Activated naive CD4-positive, alpha-beta T cell treated with anti-CD3 and anti-CD28 coated beads, Interleukin-2, amount 10 ng/mL, durations not matched to agents 7 days and 5 days (primary cell): ENCODE results near the gene CEP120.
"Not testable (repeated sequence)": the region's sequence is repeated elsewhere in the genome, so short reads cannot be mapped to it uniquely, and the experiment has no call there.

Source experiments
- CTCF ChIA-PET: fragments of 350-600 bp; sonication (Branson Sonifier 250); formaldehyde crosslinking; loops from one replicate; lab custom pipeline; 2021; ENCODE audit warnings: antibody characterized with exemption; lab: Charles Lee
- DNase-seq: peaks from one replicate; pipeline ENCODE4 v3.0.0-alpha.2; 2020
- H3K27ac Mint-ChIP-seq: one replicate; pipeline ENCODE4 v1.8.0; 2021; ENCODE audit warnings: mild to moderate bottlenecking, moderate library complexity, mixed read lengths
- H3K27me3 Mint-ChIP-seq: one replicate; pipeline ENCODE4 v1.8.0; 2021; ENCODE audit warnings: mild to moderate bottlenecking, mixed read lengths
- H3K36me3 Mint-ChIP-seq: one replicate; pipeline ENCODE4 v1.8.0; 2021; ENCODE audit warnings: mixed read lengths
- H3K4me1 Mint-ChIP-seq: one replicate; pipeline ENCODE4 v1.8.0; 2021; ENCODE audit warnings: mixed read lengths
- H3K4me3 Mint-ChIP-seq: one replicate; pipeline ENCODE4 v1.8.0; 2021; ENCODE audit warnings: mild to moderate bottlenecking, moderate library complexity, mixed read lengths
- H3K9me3 Mint-ChIP-seq: one replicate; pipeline ENCODE4 v1.8.0; 2021; ENCODE audit warnings: mixed read lengths

The CEP120 gene

GRCh38 chr5:123423278-123424149 lies at the start of gene CEP120:
CEP120 (minus strand) TSS chr5:123423403; CDS start chr5:123422998, 405 bp downstream.
- DNase-seq: peak; percentile 98
- Mint-ChIP-seq H3K9me3 (no peaks in the 10 kb centered on the region), H3K36me3 (peaks cover 14% of the 10 kb centered on the region), H3K27me3 (no peaks in the 10 kb centered on the region), H3K4me3 (no peak within 1 kb of the TSS), H3K27ac (no peak within 1 kb of the TSS), H3K4me1 (peaks cover 27% of the 10 kb centered on the region)
- CTCF ChIA-PET: interaction anchor here (1.0 to 2.5 kb wide), 21 partner anchors 10 to 189 kb away, joined by 3 to 16 read pairs (median 4); partner anchors contain the start of gene CSNK1G3

GRCh38 chr5:123472150-123472924 lies 49.1 kb upstream of the CEP120 start:
- H3K36me3 Mint-ChIP-seq: no peaks in the 10 kb centered on the region
- DNase-seq: no peak
- H3K27ac Mint-ChIP-seq: no peak overlapping the region
- H3K9me3 Mint-ChIP-seq: peaks cover 5% of the 10 kb centered on the region
- H3K27me3 Mint-ChIP-seq: peaks cover 5% of the 10 kb centered on the region
- no peaks in the 10 kb centered on the region for H3K4me1 Mint-ChIP-seq
- CTCF ChIA-PET: no interaction called here
- H3K4me3 Mint-ChIP-seq: no peak overlapping the region

GRCh38 chr5:123471385-123471784 lies 48.2 kb upstream of the CEP120 start:
- Mint-ChIP-seq H3K4me3 (no peak overlapping the region), H3K4me1 (no peaks in the 10 kb centered on the region), H3K27ac (no peak overlapping the region), H3K36me3 (no peaks in the 10 kb centered on the region), H3K9me3 (peaks cover 9% of the 10 kb centered on the region), H3K27me3 (peaks cover 8% of the 10 kb centered on the region)
- CTCF ChIA-PET: no interaction called here
- no peak for DNase-seq

- H3K4me1 Mint-ChIP-seq, H3K27ac Mint-ChIP-seq, CTCF ChIA-PET, H3K9me3 Mint-ChIP-seq, H3K36me3 Mint-ChIP-seq, DNase-seq, H3K27me3 Mint-ChIP-seq, H3K4me3 Mint-ChIP-seq: not testable (repeated sequence)
These were observed 43.6 kb upstream of the CEP120 start for GRCh38 chr5:123466839-123467238.

- no peak overlapping the region for H3K27ac Mint-ChIP-seq
- CTCF ChIA-PET: interaction anchor here (0.5 kb wide), 1 partner anchor 34 kb away, joined by 3 read pairs; no protein-coding TSS in a partner anchor
- H3K4me3 Mint-ChIP-seq: no peak overlapping the region
- H3K36me3 Mint-ChIP-seq: no peaks in the 10 kb centered on the region
- DNase-seq: no peak
- peaks cover 7% of the 10 kb centered on the region for H3K4me1 Mint-ChIP-seq
- H3K9me3 Mint-ChIP-seq: no peaks in the 10 kb centered on the region
- H3K27me3 Mint-ChIP-seq: no peaks in the 10 kb centered on the region
These were observed 37.1 kb upstream of the CEP120 start for GRCh38 chr5:123460296-123460729.

- H3K27me3 Mint-ChIP-seq, DNase-seq, H3K36me3 Mint-ChIP-seq, H3K27ac Mint-ChIP-seq, H3K4me3 Mint-ChIP-seq, H3K4me1 Mint-ChIP-seq, H3K9me3 Mint-ChIP-seq, CTCF ChIA-PET: not testable (repeated sequence)
These were observed 35.8 kb upstream of the CEP120 start for GRCh38 chr5:123458994-123459393.

- Mint-ChIP-seq H3K36me3 (no peaks in the 10 kb centered on the region), H3K27ac (no peak overlapping the region), H3K27me3 (peaks cover 5% of the 10 kb centered on the region), H3K9me3 (no peaks in the 10 kb centered on the region), H3K4me1 (peaks cover 7% of the 10 kb centered on the region), H3K4me3 (no peak overlapping the region)
- no peak for DNase-seq
- CTCF ChIA-PET: interaction anchor here (1.8 kb wide), 1 partner anchor 33 kb away, joined by 4 read pairs; the partner anchor contains the start of gene CEP120
These were observed 33.0 kb upstream of the CEP120 start for GRCh38 chr5:123456242-123456641.

- no peak overlapping the region for H3K27ac Mint-ChIP-seq
- peaks cover 7% of the 10 kb centered on the region for H3K4me1 Mint-ChIP-seq
- no peaks in the 10 kb centered on the region for H3K36me3 Mint-ChIP-seq
- H3K27me3 Mint-ChIP-seq: peaks cover 5% of the 10 kb centered on the region
- H3K4me3 Mint-ChIP-seq: no peak overlapping the region
- no peak for DNase-seq
- CTCF ChIA-PET: interaction anchor here (1.8 kb wide), 1 partner anchor 32 kb away, joined by 4 read pairs; the partner anchor contains the start of gene CEP120
- no peaks in the 10 kb centered on the region for H3K9me3 Mint-ChIP-seq
These were observed 32.4 kb upstream of the CEP120 start for GRCh38 chr5:123455640-123456039.

GRCh38 chr5:123455095-123455494 lies 31.9 kb upstream of the CEP120 start:
- CTCF ChIA-PET: interaction anchor here (1.8 kb wide), 1 partner anchor 32 kb away, joined by 4 read pairs; the partner anchor contains the start of gene CEP120
- Mint-ChIP-seq H3K27ac (no peak overlapping the region), H3K9me3 (no peaks in the 10 kb centered on the region), H3K4me1 (peaks cover 3% of the 10 kb centered on the region), H3K4me3 (no peak overlapping the region), H3K27me3 (peaks cover 5% of the 10 kb centered on the region), H3K36me3 (no peaks in the 10 kb centered on the region)
- no peak for DNase-seq

- CTCF ChIA-PET: interaction anchor here (1.8 kb wide), 1 partner anchor 31 kb away, joined by 4 read pairs; the partner anchor contains the start of gene CEP120
- no peak for DNase-seq
- peaks cover 3% of the 10 kb centered on the region for H3K4me1 Mint-ChIP-seq
- peaks cover 5% of the 10 kb centered on the region for H3K27me3 Mint-ChIP-seq
- no peaks in the 10 kb centered on the region for H3K9me3 Mint-ChIP-seq
- no peak overlapping the region for H3K27ac Mint-ChIP-seq
- no peak overlapping the region for H3K4me3 Mint-ChIP-seq
- no peaks in the 10 kb centered on the region for H3K36me3 Mint-ChIP-seq
These were observed 31.2 kb upstream of the CEP120 start for GRCh38 chr5:123454259-123454911.

- Mint-ChIP-seq H3K9me3 (no peaks in the 10 kb centered on the region), H3K27me3 (peaks cover 5% of the 10 kb centered on the region), H3K4me3 (no peak overlapping the region), H3K36me3 (no peaks in the 10 kb centered on the region), H3K27ac (no peak overlapping the region), H3K4me1 (peaks cover 18% of the 10 kb centered on the region)
- CTCF ChIA-PET: interaction anchor here (1.0 kb wide), 1 partner anchor 53 kb away, joined by 4 read pairs; no protein-coding TSS in a partner anchor
- DNase-seq: no peak
These were observed 29.2 kb upstream of the CEP120 start for GRCh38 chr5:123452401-123452800.

GRCh38 chr5:123451047-123451446 lies 27.8 kb upstream of the CEP120 start:
- no peak for DNase-seq
- H3K27me3 Mint-ChIP-seq: peaks cover 5% of the 10 kb centered on the region
- H3K36me3 Mint-ChIP-seq: no peaks in the 10 kb centered on the region
- no peaks in the 10 kb centered on the region for H3K9me3 Mint-ChIP-seq
- no peak overlapping the region for H3K27ac Mint-ChIP-seq
- peaks cover 23% of the 10 kb centered on the region for H3K4me1 Mint-ChIP-seq
- CTCF ChIA-PET: no interaction called here
- H3K4me3 Mint-ChIP-seq: no peak overlapping the region

- Mint-ChIP-seq H3K4me1 (peaks cover 27% of the 10 kb centered on the region), H3K27ac (no peak overlapping the region), H3K4me3 (no peak overlapping the region), H3K36me3 (no peaks in the 10 kb centered on the region), H3K27me3 (peaks cover 5% of the 10 kb centered on the region), H3K9me3 (no peaks in the 10 kb centered on the region)
- CTCF ChIA-PET: interaction anchor here (0.7 kb wide), 1 partner anchor 53 kb away, joined by 3 read pairs; no protein-coding TSS in a partner anchor
- DNase-seq: no peak
These were observed 27.4 kb upstream of the CEP120 start for GRCh38 chr5:123450640-123451039.
